ENCODE measurements around the gene MAPK12.

Gene MAPK12

DNA sequence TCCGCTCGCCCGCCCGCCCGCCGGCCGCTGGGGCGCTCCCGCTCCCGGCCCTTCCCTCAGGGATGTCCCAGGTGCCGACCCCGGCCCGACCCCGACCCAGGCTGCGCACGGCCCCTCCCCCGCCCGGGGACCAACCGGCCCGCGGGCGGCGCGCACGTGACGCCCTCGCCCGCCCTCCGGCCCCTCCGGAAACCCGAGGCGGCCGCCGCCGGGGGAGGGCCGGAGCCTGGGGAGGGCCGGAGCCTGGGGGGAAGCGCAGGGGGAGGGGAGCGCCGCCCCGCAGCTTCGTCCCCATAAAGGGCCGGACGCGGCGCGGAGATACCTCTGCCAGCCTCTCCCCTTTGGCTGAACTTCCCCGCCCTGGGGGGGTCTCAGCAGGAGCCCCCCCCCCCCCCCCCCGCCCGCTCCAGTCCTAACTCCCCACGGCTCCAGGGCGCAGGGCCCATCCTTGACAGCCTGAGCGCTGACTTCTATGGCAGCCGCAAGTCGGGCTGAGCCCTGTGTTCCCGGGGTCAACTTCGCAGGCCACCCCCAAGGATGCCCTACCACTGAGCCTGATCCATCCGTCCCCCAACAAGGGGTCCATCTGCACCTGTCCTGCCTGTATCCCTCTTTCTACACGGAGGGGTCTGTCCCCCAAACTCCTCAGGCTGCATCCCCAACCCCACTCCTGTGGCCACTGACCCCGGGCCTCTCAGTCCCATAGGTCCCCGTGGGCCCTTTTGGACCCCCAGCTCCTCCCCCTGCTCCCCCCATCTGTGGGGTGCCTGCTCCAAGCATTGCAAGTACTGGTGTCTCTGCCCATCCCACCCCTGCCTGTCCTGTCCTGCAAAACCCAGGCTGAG is at the start of gene MAPK12:
MAPK12 (minus strand) TSS at position 69 of the 845 bp plus-strand sequence. CDS start 174 bp downstream, outside the sequence.
- TF ChIP-seq, protein P1, sequence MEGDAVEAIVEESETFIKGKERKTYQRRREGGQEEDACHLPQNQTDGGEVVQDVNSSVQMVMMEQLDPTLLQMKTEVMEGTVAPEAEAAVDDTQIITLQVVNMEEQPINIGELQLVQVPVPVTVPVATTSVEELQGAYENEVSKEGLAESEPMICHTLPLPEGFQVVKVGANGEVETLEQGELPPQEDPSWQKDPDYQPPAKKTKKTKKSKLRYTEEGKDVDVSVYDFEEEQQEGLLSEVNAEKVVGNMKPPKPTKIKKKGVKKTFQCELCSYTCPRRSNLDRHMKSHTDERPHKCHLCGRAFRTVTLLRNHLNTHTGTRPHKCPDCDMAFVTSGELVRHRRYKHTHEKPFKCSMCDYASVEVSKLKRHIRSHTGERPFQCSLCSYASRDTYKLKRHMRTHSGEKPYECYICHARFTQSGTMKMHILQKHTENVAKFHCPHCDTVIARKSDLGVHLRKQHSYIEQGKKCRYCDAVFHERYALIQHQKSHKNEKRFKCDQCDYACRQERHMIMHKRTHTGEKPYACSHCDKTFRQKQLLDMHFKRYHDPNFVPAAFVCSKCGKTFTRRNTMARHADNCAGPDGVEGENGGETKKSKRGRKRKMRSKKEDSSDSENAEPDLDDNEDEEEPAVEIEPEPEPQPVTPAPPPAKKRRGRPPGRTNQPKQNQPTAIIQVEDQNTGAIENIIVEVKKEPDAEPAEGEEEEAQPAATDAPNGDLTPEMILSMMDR (IDR thresholded peaks at IDR 0.05), result no peak

DNA sequence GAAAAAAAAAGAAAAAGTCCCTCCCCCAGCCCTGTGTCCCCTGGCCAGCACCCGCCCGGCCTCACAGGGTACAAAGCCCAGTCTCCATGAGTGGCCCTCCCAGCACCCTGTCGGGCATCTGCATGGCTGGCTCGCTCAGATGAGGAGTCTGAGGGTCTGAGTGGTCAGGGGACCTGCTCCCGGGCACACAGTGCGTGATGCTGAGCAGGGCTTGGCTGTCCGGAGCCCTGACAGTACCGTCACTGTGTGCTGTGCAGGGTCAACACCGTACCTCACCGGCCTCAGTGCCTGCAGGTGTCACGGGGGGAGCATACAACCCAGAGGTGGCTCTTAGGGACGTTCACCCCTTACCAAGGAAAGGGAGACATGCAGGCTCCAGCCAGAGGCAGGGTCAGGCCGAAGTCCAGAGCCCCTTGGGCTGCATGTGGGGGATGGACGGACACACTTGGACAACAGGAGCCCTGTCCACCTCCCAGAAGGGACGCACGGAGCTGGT is 49.5 kb upstream of the MAPK12 start:
- TF ChIP-seq, protein P1 (IDR thresholded peaks at IDR 0.05), result no peak

DNA sequence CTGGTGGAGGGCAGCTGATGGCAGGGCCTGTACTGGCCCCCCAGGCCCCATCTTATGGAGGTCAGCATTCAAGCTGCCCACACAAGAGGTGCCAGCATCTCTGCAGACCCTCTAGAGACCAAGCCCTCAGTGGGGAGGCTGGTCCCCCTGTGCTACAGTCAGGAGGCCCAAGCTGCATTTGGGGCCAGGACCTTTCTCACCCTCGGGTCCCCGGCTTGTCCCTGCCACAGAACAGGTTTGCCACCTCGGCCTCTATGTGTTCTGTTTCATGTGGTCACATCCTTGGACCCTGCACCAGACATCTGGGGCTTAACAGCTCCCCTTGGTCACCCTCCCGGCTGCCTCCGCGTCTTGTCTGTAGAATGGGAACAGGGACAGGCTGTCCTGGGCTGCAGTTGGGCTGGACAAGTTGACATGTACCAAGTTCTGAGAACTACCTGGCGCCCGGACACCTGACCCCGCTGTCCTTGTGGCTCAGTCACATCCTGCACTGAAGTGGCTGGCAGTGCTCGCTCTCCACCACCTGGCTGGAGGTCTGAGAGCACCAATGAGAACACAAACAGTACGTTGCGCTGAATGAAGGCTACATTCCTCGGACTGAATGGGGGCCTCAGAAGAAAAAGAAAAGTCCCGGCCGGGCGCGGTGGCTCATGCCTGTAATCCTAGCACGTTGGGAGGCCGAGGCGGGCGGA is 48.7 kb upstream of the MAPK12 start:
- TF ChIP-seq, protein P1 (IDR thresholded peaks at IDR 0.05), result no peak

DNA sequence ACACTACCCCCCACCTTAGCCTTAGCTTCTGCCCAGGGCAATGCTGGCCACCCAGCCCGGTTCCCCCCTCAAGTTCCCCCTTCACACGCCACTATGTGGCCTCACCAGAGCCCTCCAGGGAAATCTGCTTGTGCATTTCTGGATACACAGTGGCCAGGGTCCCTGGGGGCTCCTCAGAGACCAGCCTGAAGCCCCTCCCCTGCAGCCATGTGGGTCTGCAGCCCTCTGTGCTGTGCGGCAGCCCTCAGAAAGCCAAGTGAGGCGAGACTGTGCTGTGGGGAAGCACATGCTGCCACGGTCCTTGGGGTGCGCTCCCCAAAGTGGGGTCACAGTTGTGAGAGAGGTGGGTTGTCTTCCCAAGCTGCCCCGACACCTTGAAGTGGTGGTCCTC is 48.1 kb upstream of the MAPK12 start:
- TF ChIP-seq, protein P1 (IDR thresholded peaks at IDR 0.05), result no peak

DNA sequence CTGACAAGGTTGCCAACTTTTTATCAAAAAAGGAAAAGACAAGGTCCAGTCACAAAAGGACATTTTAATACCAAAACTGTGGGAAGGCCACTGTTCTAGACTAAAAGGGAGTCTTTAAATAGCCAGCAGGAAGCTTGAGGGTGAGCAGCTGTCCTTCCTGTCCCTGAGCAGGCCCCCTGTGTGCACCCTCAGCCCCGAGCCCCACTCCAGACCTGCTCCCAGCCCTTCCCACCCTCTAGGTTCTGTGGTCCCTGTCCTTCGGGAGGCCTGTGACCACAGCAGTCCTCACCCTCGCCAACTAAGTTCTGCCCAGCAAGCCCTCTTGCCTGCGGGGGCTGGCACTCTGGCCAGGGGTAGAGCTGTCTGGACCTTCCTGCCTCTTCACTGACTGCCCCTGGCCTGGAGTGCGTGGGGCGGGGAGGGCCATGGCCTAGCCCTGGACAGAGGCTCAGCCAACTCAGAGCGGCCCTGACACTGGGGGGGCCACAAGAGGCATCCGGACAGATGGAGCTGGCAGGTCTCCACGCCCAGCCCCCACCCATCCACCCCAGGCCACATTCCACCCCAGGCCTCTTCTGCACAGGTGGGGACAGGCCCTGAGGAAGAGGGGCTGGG is 47.6 kb upstream of the MAPK12 start:
- TF ChIP-seq, protein P1 (IDR thresholded peaks at IDR 0.05), result no peak

DNA sequence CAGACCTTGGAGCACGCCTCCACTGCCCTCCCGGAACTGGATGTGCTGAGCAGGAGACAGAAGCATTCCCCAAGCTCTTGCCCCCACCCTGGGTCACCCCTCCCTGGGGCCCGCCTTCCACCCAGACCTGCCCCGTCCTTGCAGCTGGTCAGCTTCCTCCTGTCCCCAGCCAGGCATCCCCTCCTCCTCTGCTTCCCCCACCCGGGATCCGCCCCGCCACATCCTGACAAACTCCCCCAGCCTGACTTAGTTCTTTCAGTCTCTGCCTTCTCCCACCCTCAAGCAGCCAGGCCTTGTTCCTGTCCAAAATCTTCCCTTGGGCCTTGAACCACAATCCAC is 47.1 kb upstream of the MAPK12 start:
- TF ChIP-seq, protein P1 (IDR thresholded peaks at IDR 0.05), result no peak

DNA sequence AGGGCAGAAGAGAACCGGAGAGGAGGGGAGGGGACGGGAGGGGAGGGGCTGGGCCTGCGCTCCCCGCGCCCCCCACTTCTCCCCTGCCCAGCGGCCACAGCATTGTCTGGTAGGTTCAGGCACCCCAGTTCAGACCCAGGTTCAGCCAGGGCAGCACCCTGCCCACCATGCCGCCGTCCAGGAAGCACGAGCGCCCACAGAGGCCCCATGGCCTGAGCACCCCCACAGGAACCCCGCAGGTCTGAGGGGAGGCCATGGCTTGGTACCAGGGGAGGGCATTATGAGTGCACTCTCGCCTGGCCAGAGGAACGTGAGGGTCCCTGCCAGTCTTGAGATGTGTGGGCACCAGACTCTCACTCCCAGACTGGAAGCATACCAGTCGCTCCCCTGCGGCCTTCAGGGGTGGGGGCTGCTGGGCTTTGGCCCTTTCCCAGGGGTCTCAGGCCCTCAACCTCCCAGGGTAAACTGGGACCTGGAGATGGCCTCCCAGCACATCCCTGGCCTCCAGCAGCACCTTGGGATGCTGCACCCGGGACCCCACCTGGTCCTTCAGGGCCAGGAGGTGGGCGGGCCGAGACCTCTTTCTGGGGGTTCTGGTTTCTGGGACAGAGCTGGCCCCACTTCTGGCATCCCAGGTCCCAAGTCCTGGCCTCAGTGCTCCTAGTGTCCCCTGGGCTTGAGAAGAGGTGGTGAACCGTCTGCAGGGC is 46.6 kb upstream of the MAPK12 start:
- TF ChIP-seq, protein P1 (IDR thresholded peaks at IDR 0.05), result no peak

Measured in LNCAP (cell line).